Left forelimb (tissue), 1 donor: ENCODE measurements around the gene MRPL55.

Source experiments
- DNase-seq: peaks from one replicate; pipeline ENCODE4 v3.0.0-alpha.2; 2018; ENCODE audit warnings: low spot score

MRPL55 gene

GRCh38 chr1:228101614-228101993 lies 7.5 kb downstream of the MRPL55 start:
- no peak for DNase-seq

GRCh38 chr1:228100822-228101613 lies 8.1 kb downstream of the MRPL55 start:
- DNase-seq: no peak

- peak; percentile 56 for DNase-seq
Observed at GRCh38 chr1:228099331-228099732, 9.8 kb downstream of the MRPL55 start.

DNA sequence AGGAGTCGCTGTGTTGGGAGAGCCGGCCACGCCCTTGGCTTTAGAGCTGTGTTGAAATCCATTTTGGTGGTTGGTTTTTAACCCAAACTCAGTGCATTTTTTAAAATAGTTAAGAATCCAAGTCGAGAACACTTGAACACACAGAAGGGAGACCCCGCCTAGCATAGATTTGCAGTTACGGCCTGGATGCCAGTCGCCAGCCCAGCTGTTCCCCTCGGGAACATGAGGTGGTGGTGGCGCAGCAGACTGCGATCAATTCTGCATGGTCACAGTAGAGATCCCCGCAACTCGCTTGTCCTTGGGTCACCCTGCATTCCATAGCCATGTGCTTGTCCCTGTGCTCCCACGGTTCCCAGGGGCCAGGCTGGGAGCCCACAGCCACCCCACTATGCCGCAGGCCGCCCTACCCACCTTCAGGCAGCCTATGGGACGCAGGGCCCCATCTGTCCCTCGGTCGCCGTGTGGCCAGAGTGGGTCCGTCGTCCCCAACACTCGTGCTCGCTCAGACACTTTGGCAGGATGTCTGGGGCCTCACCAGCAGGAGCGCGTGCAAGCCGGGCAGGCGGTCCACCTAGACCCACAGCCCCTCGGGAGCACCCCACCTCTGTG lies 10.7 kb downstream of the MRPL55 start:
- peak; percentile 62 for DNase-seq

- DNase-seq: peak; percentile 50
Observed at GRCh38 chr1:228097333-228098081, 11.6 kb downstream of the MRPL55 start.

GRCh38 chr1:228096416-228097332 lies 12.4 kb downstream of the MRPL55 start:
- DNase-seq: peak; percentile 63

- peak; percentile 34 for DNase-seq
Observed at GRCh38 chr1:228095938-228096337, 13.2 kb downstream of the MRPL55 start.

DNA sequence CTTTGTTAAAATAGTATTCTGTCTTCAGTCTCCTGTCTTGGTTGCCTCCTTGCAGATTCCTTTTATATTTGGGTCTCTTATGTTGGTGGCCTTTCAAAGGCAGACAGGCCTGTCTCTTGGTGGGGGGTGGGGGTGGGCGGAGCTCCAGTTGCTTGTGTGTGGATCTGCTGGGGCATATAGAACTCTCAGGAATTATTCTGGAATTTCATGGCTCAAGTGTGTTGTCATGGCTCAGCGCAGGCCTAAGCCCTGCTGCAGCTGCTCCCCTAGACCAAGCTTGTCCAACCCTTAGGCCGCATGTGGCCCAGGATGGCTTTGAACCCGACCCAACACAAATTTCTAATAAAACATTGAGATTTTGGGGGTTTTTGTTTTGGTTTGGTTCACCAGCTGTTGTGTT lies 13.9 kb downstream of the MRPL55 start:
- peak; percentile 26 for DNase-seq

DNA sequence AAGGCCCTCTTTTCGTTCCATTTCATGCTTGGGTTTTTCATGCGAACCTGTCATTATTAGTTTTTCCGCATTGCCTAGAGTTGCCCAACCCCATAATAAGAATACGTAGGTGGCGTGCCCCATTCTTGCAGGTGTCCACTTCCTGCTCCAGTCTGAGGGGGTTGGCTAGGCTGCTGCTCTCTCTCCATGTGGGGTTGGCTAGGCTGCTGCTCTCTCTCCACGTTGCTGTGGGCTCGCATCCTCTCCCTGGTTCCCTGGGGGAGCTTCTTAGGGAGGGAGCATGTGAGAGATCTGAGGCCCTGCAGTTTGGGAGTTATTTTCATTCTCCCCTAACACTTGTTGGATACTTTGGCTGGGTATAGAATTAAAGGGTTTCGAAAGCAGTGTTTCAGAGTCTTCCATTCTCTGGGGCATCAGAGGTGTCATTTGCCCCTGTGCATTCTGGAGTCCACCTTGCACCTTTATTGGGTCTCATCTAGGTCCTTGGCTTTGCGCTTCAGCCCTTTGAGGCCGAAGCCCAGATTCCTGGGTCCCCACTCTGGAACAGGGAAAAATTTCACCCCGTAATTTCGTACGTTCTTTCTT lies 14.6 kb downstream of the MRPL55 start:
- DNase-seq: no peak

DNA sequence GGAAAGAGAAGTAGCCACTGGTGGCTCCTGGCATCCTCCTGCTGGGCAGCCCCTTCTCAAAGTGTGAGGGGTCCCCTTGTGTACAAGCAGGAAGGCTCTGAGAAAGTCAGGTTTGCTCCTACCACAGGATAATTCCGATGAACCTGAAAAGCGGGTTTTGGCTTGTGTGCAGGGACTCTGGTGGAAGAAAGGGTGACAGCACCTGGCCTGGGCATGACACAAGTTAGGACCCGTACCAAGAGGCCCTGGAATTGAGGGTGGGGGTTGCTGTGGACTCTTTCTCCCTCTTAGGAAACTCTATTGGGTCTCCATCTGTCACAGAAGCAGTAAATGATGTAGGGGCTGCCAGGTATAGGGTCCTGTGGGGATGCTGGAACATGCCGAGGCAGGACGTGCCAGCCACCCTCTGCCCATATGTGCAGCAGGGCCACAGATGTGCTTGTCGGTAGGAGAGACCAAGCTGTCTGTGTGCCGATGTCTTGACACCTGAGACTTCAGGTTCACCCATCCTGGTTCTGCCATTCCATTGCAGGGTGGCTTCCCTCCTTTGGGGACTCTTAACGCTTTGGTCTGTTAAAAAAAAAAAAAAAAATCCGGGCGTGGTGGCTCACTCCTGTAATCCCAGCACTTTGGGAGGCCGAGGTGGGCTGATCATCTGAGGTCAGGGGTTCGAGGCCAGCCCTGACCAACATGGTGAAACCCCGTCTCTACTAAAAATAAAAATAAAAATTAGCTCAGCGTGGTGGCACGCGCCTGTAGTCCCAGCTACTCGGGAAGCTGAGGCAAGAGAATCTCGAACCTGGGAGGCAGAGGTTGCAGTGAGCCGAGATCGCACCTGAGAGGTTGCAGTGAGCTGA lies 15.8 kb downstream of the MRPL55 start:
- peak; percentile 33 for DNase-seq

- no peak for DNase-seq
Observed at GRCh38 chr1:228092342-228093049, 16.6 kb downstream of the MRPL55 start.

- no peak for DNase-seq
Observed at GRCh38 chr1:228091084-228091483, 18.0 kb downstream of the MRPL55 start.

GRCh38 chr1:228090613-228091081 lies 18.5 kb downstream of the MRPL55 start:
- DNase-seq: no peak

DNA sequence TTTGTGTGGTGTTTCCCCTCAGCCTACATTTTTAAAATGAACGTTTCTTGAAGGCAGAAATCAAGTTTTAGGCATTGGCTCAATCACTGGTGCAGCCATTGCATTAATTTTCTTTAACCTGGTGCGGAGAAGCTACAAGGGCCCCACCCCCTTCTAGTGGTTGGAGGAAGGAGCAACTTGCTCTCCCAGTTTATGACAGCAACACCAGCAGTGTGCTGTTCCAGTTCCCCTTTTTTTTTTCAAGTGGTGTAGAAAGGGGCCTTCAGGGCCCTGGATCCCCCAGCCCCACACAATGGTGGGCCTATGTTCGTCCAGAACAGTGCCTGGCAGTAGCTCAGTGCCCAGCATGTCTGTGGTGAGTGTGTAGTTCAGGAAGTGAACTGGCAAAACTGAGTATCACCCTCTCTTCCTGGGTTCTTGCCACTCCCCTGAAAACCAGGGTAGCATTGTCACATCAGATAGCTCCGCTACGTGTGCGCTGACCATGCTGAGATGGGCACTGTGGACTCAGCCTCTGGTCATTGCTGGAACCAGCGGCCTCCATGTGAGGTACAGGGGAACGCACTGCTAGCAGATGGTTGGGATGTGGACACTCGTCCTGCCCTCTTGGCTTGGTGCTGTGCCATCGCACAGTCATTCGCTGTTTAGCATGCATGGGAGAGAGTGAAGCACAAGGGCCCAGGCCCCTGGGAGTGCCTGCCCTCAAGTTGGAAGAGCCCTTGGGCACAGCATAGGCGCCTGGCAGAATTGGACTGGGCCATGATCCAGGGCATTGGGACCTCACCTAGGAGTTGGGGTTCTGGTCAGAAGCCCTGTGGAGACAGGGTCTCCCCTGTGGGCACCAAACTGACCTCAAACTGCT lies 19.3 kb downstream of the MRPL55 start:
- no peak for DNase-seq

GRCh38 chr1:228088586-228089498 lies 20.3 kb downstream of the MRPL55 start:
- DNase-seq: no peak

DNA sequence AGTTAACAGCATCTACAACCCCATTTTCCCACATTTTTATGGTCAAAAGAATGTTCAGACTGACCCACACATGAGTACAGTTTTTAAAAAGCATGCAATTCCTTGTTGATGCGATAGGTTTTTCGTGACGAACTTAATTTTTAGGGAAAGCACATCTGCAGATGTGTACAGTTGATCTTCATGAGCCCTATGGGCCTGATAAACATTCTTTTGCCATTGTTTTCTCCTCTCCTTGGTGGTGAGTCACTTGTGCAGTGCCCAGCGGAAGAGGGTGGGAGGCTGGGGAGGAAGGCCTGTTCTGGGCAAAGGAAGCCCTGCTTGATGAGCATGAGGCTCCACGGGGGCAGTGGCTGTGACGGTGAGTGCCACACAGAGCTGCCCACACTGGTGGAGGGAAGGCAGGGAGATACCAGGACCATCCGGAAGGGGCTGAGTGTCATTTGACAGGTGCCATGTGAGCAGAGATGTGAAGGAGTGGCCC lies 21.3 kb downstream of the MRPL55 start:
- DNase-seq: no peak

DNA sequence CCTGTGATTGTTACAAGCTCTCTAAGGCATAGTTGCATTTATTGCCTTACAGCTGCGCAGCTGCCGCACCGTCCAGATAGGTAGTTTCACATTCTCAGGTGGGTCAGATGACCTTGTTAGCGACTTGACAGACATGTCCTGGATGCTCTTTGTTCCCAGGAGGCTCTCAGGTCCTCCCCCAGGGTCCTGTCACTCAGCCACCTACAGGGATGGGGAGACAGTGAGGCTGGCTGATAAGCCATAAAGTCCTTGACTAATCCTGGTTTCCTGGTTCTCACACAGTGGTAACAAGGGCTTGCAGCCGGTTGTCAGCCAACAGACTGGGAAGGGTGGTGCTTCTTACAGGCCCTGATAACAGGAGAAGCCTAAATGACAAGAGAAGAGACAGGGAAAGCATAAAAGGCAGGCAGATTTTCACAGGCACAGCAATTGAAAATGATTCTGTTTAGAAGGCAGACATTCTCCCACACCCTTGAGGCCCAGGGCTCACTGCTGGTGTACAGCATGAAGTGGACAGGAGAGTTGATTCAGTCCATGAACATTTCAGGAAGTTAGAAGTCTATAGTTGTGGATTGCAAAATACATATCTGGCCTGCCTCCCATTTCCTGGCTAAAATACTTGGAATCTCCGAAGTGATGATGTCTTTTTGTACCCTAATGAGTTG lies 23.7 kb downstream of the MRPL55 start:
- no peak for DNase-seq
